ENCODE measurements around the gene TPO.
"Not testable (repeated sequence)": the region's sequence is repeated elsewhere in the genome, so short reads cannot be mapped to it uniquely, and the experiment has no call there.

TPO gene

GRCh38 chr2:1413156-1413710, at the start of gene TPO:
Gene TPO, plus strand, starts transcription at chr2:1413463. Its CDS starts 946 bp downstream, at chr2:1414409.
- no peak for DNase-seq

- DNase-seq, result no peak
These were observed 46.6 kb upstream of the TPO start for GRCh38 chr2:1366546-1367134.

- DNase-seq, result no peak
These were observed 45.7 kb upstream of the TPO start for GRCh38 chr2:1367601-1368000.

GRCh38 chr2:1369905-1370304, 43.4 kb upstream of the TPO start:
- no peak for DNase-seq

- no peak for DNase-seq
These were observed 42.8 kb upstream of the TPO start for GRCh38 chr2:1370461-1370860.

GRCh38 chr2:1371082-1371481, 42.2 kb upstream of the TPO start:
- DNase-seq, result no peak

- DNase-seq, result no peak
These were observed 39.4 kb upstream of the TPO start for GRCh38 chr2:1373830-1374229.

GRCh38 chr2:1374287-1374686, 39.0 kb upstream of the TPO start:
- DNase-seq, result no peak

GRCh38 chr2:1375794-1376193, 37.5 kb upstream of the TPO start:
- no peak for DNase-seq

- no peak for DNase-seq
These were observed 35.8 kb upstream of the TPO start for GRCh38 chr2:1377473-1377872.

GRCh38 chr2:1378456-1379150, 34.7 kb upstream of the TPO start:
- DNase-seq, result no peak

GRCh38 chr2:1381644-1382043, 31.6 kb upstream of the TPO start:
- no peak for DNase-seq

GRCh38 chr2:1387954-1388725, 25.1 kb upstream of the TPO start:
- DNase-seq, result not testable (repeated sequence)

GRCh38 chr2:1390118-1390517, 23.1 kb upstream of the TPO start:
- DNase-seq, result not testable (repeated sequence)

GRCh38 chr2:1393321-1393720, 19.9 kb upstream of the TPO start:
- DNase-seq, result no peak

- no peak for DNase-seq
These were observed 18.4 kb upstream of the TPO start for GRCh38 chr2:1394709-1395408.

GRCh38 chr2:1397350-1397749, 15.9 kb upstream of the TPO start:
- DNase-seq, result no peak

GRCh38 chr2:1398191-1398590, 15.1 kb upstream of the TPO start:
- DNase-seq, result no peak

- no peak for DNase-seq
These were observed 12.1 kb upstream of the TPO start for GRCh38 chr2:1400943-1401735.

GRCh38 chr2:1402064-1402463, 11.2 kb upstream of the TPO start:
- no peak for DNase-seq

GRCh38 chr2:1403565-1403964, 9.7 kb upstream of the TPO start:
- no peak for DNase-seq

- no peak for DNase-seq
These were observed 8.1 kb upstream of the TPO start for GRCh38 chr2:1405124-1405523.
